HG03469 (cell line): ENCODE data around the gene C5orf47.

ENCODE experiments used
- ATAC-seq: cut with Tn5 transposase; IDR thresholded peaks from one replicate; pipeline ENCODE4 v1.9.1; 2021; ENCODE audit warnings: mild to moderate bottlenecking, moderate library complexity, moderate number of reproducible peaks; ENCODE audit not compliant: unreplicated experiment

The C5orf47 gene, protein sequence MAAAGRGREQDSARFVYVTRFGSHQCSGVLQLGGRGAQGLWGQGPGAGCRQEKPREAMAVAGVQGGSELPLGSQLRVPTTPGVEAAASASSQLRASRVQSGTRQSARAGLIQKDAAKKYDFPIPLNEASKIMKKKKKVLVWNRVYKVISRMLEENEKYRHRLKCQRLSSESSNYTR

DNA sequence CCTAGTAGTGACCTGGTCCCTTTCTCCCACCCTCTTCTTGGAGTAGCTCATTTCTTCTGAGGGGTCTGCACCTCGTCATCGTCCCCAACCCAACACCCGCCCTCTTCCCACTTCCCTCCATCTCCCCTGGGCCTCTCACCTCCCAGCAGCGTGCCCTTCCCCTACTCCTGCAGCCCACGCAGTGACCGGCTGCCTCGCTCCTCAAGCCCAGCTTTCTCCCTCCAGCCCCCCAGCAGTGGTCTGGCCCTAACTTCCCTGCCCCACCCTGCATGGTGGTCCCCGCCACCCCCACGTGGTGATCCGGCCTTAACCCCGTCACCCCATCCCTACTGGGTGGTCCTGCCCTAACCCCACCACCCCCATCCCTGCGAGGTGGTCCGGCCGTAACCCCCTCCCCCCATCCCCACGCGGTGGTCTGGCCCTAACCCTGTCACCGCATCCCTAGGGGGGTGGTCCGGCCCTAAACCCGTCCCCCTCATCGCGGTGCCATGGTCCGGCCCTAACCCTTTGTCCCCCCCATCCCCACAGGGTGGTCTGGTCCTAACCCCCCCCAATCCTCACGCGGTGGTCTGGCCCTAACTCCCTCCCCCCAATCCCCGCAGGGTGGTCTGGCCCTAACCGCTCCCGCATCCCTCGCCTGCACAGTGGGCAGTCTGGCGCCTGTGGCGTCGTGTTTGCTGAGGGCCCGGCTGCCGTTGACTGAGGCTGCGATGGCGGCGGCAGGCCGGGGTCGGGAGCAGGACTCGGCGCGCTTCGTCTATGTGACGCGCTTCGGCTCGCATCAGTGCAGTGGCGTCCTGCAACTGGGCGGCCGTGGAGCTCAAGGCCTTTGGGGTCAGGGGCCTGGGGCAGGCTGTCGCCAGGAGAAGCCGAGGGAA lies at the start of gene C5orf47:
Gene C5orf47 (plus strand): TSS at position 617 of the 878 bp plus-strand sequence. CDS start 94 bp downstream, at position 711.
- no peak for ATAC-seq

DNA sequence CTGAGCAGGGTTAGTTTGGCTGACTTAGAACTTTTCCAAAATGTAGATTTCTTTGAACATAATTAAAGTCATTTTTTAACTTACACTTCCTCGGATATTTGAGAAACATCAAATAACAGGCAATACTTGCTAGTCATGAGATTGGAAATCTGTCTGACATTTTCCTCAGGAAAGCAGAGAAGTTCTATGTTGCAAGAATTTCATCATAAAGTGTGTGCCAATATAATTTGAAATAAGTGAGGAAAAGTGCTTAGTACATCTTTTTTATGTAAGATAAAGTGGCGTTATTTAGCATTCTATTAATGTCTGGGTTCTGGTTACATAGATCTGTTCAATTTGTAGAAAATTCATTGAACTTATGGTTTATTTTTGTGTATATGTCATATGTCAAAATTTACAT lies 48.7 kb upstream of the C5orf47 start:
- no peak for ATAC-seq

DNA sequence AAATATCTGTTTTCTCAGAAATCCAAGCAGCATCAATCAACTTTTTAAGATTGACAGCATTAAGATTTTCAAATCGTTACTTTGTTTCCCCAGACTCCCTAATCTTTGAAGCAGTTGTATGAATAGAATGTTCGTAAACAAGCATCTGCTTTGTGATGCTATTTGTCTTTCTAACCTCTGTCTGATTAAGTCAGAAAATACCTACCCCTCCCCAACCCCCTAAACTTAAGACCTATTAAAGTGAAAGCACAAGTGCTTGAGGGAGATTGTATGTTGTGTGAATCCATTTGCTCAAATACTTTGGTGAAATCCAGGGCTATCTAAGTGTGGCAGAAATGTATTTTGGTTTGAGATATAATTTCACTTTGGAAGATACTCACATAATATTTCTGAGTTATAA lies 47.9 kb upstream of the C5orf47 start:
- no peak for ATAC-seq

GRCh38 chr5:173941758-173942401 lies 47.1 kb upstream of the C5orf47 start:
- ATAC-seq: no peak

DNA sequence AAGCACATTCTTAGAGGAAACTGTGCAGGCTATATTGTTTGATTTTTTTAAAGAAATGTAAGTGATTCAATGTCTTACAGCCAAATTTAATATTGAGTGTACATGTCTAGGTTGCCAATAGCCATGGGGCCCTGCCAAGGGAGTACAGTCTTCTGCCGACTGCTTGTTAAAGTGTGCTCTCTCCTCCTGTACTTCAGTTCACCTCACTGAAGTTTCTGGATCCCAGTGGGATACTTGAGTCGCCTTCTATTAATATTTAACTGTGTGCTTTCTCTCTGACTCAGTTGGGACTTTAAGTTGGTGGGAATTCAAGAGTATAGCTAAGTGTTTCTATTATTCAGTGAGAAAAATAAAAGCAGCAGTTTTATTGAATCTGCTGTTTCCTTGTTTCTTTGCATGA lies 44.5 kb upstream of the C5orf47 start:
- no peak for ATAC-seq

- ATAC-seq: no peak
These were observed 43.8 kb upstream of the C5orf47 start for GRCh38 chr5:173945160-173945559.

GRCh38 chr5:173946323-173946722 lies 42.6 kb upstream of the C5orf47 start:
- no peak for ATAC-seq

DNA sequence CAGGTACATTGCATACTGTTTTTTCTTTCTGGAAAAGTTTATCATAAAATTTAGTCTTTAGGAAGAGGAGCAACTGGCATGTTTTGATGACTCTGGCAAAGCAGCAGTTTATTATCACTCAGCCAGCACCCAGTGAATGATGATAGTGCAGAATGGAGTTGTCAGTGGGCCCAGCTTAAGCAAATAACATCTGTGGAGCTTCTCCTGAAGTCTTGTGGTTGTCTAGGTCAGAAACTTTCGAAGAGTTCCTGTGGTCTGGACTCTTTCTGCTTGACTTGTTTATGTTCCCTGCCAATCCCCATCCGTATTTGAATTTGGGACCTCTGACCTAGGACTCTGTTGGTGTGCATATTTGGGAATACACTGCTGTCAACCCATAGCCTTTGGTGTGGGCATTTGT lies 38.1 kb upstream of the C5orf47 start:
- no peak for ATAC-seq

DNA sequence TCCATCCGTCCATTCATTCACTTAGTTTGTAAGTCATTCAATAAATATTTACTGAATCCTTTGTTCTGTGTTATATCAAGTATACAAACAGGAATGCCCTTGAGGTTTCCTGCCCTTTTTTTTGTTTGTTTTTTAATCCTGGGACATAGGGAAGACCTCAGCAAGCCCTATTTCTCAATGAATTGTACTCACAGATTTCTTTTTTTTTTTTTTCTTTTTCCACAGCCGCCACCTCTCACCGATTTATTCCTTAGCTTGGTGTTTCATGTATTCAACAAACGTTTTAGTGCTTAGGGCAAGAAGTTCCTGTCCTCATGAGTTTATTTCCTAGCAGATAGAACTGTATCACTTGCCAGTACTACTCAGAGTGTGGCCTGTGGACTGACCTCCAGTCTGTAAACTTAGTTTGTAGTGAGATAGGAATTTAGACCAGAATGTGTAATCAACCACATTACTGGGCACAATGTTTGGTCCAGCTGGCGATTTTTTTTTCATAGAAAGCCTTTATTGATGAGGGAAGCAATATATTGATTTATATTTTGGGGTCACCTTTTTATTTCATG lies 35.4 kb upstream of the C5orf47 start:
- no peak for ATAC-seq

GRCh38 chr5:173954671-173955521 lies 34.1 kb upstream of the C5orf47 start:
- no peak for ATAC-seq

- ATAC-seq: no peak
These were observed 28.0 kb upstream of the C5orf47 start for GRCh38 chr5:173960986-173961385.

DNA sequence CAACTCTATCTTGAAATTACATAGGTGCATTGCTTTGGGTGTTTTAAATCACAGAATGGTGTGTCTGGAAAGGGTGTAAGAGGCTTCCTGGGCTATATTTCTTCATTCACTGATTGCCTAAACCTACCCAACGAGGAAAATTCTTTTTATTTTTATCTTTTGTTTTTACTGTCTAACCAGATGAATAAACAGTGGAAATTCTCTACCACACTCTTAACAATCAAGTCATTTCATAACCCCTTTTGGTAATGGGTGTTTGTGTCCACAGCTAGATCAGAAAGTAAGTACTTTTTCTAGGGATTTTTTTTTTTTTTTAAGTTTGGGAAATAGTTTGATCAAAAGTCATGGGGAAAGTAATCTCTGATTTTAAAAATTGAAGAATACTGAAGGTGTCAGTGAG lies 27.6 kb upstream of the C5orf47 start:
- ATAC-seq: no peak

DNA sequence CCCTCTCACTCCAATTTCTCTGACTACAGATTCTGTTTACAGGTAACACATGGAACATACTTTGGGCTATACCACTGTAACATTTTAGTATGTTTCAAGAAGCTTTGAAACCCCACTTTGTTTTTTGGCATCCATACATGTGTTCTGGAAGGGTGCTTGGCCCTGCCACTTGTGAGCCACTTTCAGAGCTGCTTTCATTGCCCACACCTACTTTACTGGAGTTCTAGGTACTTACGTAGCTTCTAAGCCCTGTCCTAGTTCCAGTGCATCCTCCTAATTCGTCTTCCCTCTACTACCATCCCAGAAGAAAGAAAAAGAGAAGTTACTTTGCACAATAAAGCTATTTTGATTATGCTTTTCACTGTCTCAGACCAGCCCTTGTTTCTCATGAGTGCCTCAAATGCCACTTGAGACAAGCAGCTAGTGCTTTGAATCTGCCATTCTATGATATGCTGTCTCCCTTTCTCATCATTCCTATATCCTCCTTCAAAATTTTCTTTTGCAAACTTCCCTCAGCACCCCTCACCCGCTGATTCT lies 26.5 kb upstream of the C5orf47 start:
- ATAC-seq: no peak

DNA sequence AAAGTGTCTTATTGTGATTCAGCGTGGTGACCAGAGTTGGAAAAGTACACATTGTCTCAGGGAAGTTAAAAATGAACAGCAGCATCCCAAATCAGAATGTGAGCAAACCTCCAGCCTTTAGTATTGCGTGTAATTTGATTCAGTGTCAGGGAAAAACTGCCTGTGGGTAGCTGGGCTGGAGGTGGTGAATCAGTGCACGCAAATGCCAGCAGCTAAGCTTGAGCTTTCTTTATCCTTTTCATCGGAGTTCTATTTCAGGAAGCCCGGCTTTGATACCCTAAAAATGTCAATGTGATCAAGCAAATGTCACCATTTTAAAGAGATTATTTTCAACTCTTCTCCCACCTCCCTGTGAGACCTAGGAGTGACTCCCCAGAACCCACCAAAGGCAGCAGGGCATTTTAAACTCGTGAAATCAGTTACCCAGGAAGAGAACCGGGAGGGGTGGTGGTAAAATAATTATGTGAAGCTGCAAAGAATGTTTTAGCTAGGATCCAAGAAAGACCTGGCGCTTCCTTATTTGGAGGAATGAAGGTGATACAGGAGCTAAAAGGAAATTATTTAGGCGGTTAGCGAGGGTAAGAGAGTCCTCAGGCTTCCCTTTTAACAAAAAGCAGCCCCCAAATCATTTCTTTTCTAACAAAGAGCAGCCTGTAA lies 25.7 kb upstream of the C5orf47 start:
- ATAC-seq: no peak

GRCh38 chr5:173963867-173964441 lies 25.0 kb upstream of the C5orf47 start:
- no peak for ATAC-seq

- ATAC-seq: no peak
These were observed 24.5 kb upstream of the C5orf47 start for GRCh38 chr5:173964506-173964905.

- no peak for ATAC-seq
These were observed 21.7 kb upstream of the C5orf47 start for GRCh38 chr5:173967241-173967640.

DNA sequence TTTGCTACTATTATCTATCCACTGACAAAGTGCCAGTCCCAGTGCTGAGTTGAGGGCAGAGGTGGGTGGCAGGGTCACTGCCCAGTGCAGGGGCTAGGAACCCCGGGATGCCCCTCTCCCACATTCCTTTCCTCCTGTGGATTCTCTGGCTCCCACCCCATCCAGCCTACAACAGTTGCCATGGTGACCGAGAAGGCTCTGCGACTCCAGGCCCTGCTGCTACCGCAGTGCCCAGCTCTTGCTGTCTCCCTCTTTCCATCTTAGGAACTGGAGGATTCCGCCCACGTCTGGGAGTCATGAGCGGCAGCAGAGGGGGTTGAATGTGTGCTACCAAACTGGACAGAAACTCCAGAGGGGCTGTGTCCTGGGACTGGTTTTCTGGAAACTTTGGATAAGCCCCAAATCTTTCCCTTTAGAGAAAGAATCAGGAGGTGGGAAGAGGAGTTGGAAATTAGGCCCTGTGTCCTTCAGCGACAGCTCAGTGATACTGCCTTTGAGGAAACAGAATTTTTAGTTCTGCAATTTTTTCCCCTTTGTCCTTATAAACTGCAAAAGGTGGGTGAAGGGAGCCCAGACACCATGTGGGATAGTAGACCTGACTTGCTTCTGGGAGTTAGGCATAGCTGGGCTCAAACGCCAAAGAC lies 20.7 kb upstream of the C5orf47 start:
- ATAC-seq: no peak
